ENCODE measurements around the gene WDR89.

WDR89 gene, protein sequence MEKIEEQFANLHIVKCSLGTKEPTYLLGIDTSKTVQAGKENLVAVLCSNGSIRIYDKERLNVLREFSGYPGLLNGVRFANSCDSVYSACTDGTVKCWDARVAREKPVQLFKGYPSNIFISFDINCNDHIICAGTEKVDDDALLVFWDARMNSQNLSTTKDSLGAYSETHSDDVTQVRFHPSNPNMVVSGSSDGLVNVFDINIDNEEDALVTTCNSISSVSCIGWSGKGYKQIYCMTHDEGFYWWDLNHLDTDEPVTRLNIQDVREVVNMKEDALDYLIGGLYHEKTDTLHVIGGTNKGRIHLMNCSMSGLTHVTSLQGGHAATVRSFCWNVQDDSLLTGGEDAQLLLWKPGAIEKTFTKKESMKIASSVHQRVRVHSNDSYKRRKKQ

GRCh38 chr14:63641473-63642228, at the start of gene WDR89:
TSS of gene WDR89 (minus strand) at chr14:63641871. CDS start at chr14:63599942, 41,929 bp downstream.
- DNase-seq (ENCODE audit: low read depth) = peak; percentile 100
- peak within 1 kb of the TSS; percentile 85 for H3K4me3 ChIP-seq (replicated peaks; ENCODE audit: low read depth, low read length)
- TF ChIP-seq CTCF (IDR thresholded peaks at IDR 0.05; ENCODE audit: low read length, missing control alignments) = peak; percentile 70

GRCh38 chr14:63689132-63689531, 47.5 kb upstream of the WDR89 start:
- DNase-seq (ENCODE audit: low read depth) = no peak
- H3K4me3 ChIP-seq (replicated peaks; ENCODE audit: low read depth, low read length) = no peak overlapping the region
- no peak for TF ChIP-seq CTCF (IDR thresholded peaks at IDR 0.05; ENCODE audit: low read length, missing control alignments)

DNA sequence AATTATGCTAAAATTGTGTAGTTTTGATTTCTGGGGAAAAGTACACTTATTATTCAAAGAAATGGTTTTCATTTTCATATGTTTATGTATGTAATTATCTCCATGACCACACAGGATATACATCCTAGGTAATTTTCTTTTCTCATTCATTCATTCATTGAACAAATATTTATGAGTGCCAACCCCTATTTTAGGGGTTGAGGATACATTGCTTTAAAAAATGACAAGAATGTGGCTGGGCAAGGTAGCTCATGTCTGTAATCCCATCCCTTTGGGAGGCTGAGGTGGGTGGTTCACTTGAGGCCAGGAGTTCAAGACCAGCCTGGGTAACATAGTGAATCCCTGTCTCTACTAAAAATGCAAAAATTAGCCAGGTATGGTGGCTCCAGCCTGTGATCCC, 45.3 kb upstream of the WDR89 start:
- no peak for TF ChIP-seq CTCF (IDR thresholded peaks at IDR 0.05; ENCODE audit: low read length, missing control alignments)
- no peak overlapping the region for H3K4me3 ChIP-seq (replicated peaks; ENCODE audit: low read depth, low read length)
- DNase-seq (ENCODE audit: low read depth) = no peak

GRCh38 chr14:63685401-63685800, 43.7 kb upstream of the WDR89 start:
- no peak for DNase-seq (ENCODE audit: low read depth)
- H3K4me3 ChIP-seq (replicated peaks; ENCODE audit: low read depth, low read length) = no peak overlapping the region
- no peak for TF ChIP-seq CTCF (IDR thresholded peaks at IDR 0.05; ENCODE audit: low read length, missing control alignments)

- TF ChIP-seq CTCF (IDR thresholded peaks at IDR 0.05; ENCODE audit: low read length, missing control alignments) = no peak
Measured at GRCh38 chr14:63682727-63683593, 41.3 kb upstream of the WDR89 start.

DNA sequence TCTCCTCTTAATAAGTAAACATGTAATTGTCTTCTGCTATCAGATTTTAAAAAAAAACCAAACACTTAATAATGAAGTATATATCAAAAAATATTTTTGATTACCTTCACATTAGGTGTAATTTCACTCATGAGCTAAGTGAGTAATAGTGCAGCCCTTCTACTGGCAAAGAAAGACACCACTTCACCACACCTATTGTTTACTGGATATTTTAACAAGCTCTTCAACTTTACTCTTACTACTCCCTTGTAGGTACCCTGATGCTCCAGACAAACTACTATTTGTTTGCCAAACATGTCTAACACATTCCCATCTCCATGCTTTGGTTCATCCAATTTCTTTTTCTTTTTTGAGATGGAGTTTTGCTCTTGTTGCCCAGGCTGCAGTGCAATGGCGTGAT, 36.9 kb upstream of the WDR89 start:
- H3K4me3 ChIP-seq (replicated peaks; ENCODE audit: low read depth, low read length) = no peak overlapping the region
- TF ChIP-seq CTCF (IDR thresholded peaks at IDR 0.05; ENCODE audit: low read length, missing control alignments) = no peak
- no peak for DNase-seq (ENCODE audit: low read depth)

More at GRCh38 chr14:63682727-63683593, 41.3 kb upstream of the WDR89 start:
- no peak for DNase-seq (ENCODE audit: low read depth)
- no peak overlapping the region for H3K4me3 ChIP-seq (replicated peaks; ENCODE audit: low read depth, low read length)

Data from fibroblast of pulmonary artery (primary cell).